Activated T-helper 1 cell treated with anti-CD3 and anti-CD28 coated beads, Interleukin-12 subunit alpha, Interleukin-12 subunit beta, Interleukin-2, Interleukin-4 antibody, amounts not matched to agents 30 ng/mL and 10 ng/mL and 1 ng/mL, durations not matched to agents 14 hours and 24 hours and 36 hours (primary cell): ENCODE measurements around the gene CNPY1. TPM values are rescaled to one million over a fixed set of nuclear protein-coding genes. Genes with fewer than 3 reads are reported as not detected.
"Not testable (repeated sequence)": the region's sequence is repeated elsewhere in the genome, so short reads cannot be mapped to it uniquely, and the experiment has no call there.

ENCODE experiments used
- DNase-seq: peaks from one replicate; pipeline ENCODE4 v3.0.0; 2021; ENCODE audit warnings: low spot score
- H3K27ac Mint-ChIP-seq: one replicate; pipeline ENCODE4 v1.8.0; 2021; ENCODE audit warnings: mild to moderate bottlenecking, mixed read lengths
- H3K27me3 Mint-ChIP-seq: one replicate; pipeline ENCODE4 v1.8.0; 2022; ENCODE audit warnings: mild to moderate bottlenecking, moderate library complexity, mixed read lengths; ENCODE audit not compliant: insufficient read depth
- H3K36me3 Mint-ChIP-seq: one replicate; pipeline ENCODE4 v1.8.0; 2021; ENCODE audit warnings: low read depth, mixed read lengths
- H3K4me1 Mint-ChIP-seq: one replicate; pipeline ENCODE4 v1.8.0; 2021; ENCODE audit warnings: low read depth, mixed read lengths
- H3K4me3 Mint-ChIP-seq: one replicate; pipeline ENCODE4 v1.8.0; 2021; ENCODE audit warnings: mild to moderate bottlenecking, moderate library complexity, mixed read lengths
- H3K9me3 Mint-ChIP-seq: one replicate; pipeline ENCODE4 v1.8.0; 2021; ENCODE audit warnings: mixed read lengths
- intact Hi-C: fragments of 100-400 bp; cut with micrococcal nuclease; formaldehyde crosslinking; loops from one replicate; pipeline ENCODE4 v1.15.1; 2024
- total RNA-seq: library from RNA; stranded (reverse); gene quantifications from 2 replicates; pipeline ENCODE4 v1.2.3, GENCODE V29; 2022

The CNPY1 gene
- not detected in 2 replicates for total RNA-seq

- DNase-seq, H3K4me1 Mint-ChIP-seq, H3K27ac Mint-ChIP-seq, intact Hi-C loops, H3K9me3 Mint-ChIP-seq, H3K27me3 Mint-ChIP-seq, H3K36me3 Mint-ChIP-seq, H3K4me3 Mint-ChIP-seq: not testable (repeated sequence)
Observed at GRCh38 chr7:155546449-155546848, at the start of gene CNPY1. Gene CNPY1 (minus strand): TSS chr7:155546559. CDS start chr7:155545929, 630 bp downstream.

DNA sequence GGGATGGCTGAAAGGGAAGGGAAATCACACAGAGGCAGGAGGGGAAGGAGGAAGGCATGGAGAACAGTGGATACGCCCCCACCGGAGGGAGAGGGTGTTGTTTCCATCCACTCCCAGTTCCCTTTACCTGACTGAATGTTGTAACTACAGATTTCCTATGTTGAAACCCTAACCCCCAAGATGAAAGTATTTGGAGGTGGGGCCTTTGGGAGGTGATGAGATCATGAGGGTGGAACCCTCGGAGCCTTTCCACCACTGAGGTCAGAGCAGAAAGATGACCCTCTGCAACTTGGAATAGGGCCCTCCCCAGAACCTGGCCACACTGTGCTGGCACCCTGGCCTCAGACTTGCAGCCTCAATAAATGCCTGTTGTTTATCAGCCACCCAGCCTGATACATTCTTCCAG, 48.6 kb upstream of the CNPY1 start:
- intact Hi-C loops: loop anchor here (5.0 kb wide), 1 partner anchor 668 kb away; no protein-coding TSS in a partner anchor
- Mint-ChIP-seq H3K4me3 (no peak overlapping the region), H3K9me3 (no peaks in the 10 kb centered on the region), H3K27me3 (peaks cover 16% of the 10 kb centered on the region), H3K36me3 (no peaks in the 10 kb centered on the region), H3K4me1 (peaks cover 15% of the 10 kb centered on the region), H3K27ac (no peak overlapping the region)
- no peak for DNase-seq

DNA sequence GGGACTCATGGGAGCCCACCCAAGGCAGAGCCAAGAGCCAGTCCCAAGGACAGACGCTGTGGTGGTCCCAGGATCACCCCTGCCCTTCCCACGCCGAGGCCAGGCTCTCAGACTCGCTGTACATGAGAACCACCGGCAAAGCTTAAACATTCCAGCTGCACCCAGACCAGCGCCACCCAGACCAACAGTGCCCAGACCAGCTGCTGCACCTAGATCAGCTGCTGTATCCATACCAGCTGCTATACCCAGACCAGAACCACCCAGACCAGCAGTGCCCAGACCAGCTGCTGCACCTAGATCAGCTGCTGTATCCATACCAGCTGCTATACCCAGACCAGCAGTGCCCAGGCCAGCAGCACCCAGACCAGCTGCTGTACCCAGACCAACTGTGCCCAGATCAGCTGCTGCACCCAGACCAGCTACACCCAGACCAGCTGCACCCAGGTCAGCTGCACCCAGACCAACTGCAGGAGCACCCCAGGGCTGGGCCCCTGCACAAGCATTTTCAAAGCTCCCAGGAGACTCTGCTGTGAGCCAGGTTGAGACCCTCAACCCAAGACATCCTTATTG, 47.9 kb upstream of the CNPY1 start:
- H3K36me3 Mint-ChIP-seq: no peaks in the 10 kb centered on the region
- no peaks in the 10 kb centered on the region for H3K9me3 Mint-ChIP-seq
- no peak for DNase-seq
- H3K4me3 Mint-ChIP-seq: no peak overlapping the region
- peaks cover 13% of the 10 kb centered on the region for H3K27me3 Mint-ChIP-seq
- peaks cover 15% of the 10 kb centered on the region for H3K4me1 Mint-ChIP-seq
- intact Hi-C loops: no loop called here
- H3K27ac Mint-ChIP-seq: no peak overlapping the region

DNA sequence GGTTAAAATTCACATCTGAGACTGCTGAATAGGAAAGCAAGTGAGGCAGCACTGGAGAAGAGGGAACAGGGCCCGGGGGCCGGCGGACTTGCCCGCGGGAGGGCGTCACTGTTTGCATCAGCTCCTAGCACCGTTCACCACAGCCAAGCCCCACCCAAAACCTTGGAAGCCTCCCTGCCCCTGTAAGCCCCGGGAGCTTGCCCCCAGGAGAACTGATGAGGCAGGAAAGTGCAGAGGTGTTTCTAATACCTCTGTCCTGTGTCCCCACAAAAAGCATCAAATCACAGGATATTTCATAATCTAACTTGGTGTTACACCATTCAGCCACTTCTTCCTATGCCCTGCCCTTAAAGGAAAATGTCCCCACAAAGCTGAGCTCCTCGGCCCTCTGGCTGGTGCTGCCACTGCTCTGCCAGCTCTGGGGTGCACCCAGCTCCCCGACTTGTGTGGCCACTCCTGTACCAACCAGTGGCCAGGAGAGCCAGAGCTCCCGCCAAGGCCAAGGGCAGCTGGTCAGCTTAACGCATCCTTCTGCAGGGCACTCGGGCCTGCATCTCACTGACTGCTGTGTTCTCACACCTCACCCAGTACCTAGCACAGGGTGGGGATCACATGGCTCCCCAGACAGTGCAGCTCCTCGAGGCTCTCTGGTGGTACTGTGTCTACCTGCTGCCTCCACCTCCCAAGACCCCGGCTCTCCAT, 47.3 kb upstream of the CNPY1 start:
- H3K4me1 Mint-ChIP-seq: peaks cover 10% of the 10 kb centered on the region
- peaks cover 10% of the 10 kb centered on the region for H3K27me3 Mint-ChIP-seq
- H3K36me3 Mint-ChIP-seq: no peaks in the 10 kb centered on the region
- H3K9me3 Mint-ChIP-seq: no peaks in the 10 kb centered on the region
- no peak for DNase-seq
- intact Hi-C loops: no loop called here
- no peak overlapping the region for H3K27ac Mint-ChIP-seq
- H3K4me3 Mint-ChIP-seq: no peak overlapping the region

- Mint-ChIP-seq H3K27ac (no peak overlapping the region), H3K4me1 (peaks cover 6% of the 10 kb centered on the region), H3K36me3 (no peaks in the 10 kb centered on the region), H3K4me3 (no peak overlapping the region), H3K9me3 (no peaks in the 10 kb centered on the region), H3K27me3 (peaks cover 18% of the 10 kb centered on the region)
- no peak for DNase-seq
- intact Hi-C loops: no loop called here
Observed at GRCh38 chr7:155591055-155591775, 44.9 kb upstream of the CNPY1 start.

- no peak for DNase-seq
- no peak overlapping the region for H3K4me3 Mint-ChIP-seq
- H3K9me3 Mint-ChIP-seq: no peaks in the 10 kb centered on the region
- H3K27me3 Mint-ChIP-seq: peaks cover 24% of the 10 kb centered on the region
- no peaks in the 10 kb centered on the region for H3K36me3 Mint-ChIP-seq
- H3K27ac Mint-ChIP-seq: no peak overlapping the region
- H3K4me1 Mint-ChIP-seq: peaks cover 6% of the 10 kb centered on the region
- intact Hi-C loops: no loop called here
Observed at GRCh38 chr7:155590215-155591018, 44.1 kb upstream of the CNPY1 start.

- H3K4me1 Mint-ChIP-seq: peaks cover 6% of the 10 kb centered on the region
- peaks cover 28% of the 10 kb centered on the region for H3K27me3 Mint-ChIP-seq
- no peaks in the 10 kb centered on the region for H3K9me3 Mint-ChIP-seq
- DNase-seq: no peak
- no peak overlapping the region for H3K4me3 Mint-ChIP-seq
- intact Hi-C loops: no loop called here
- no peaks in the 10 kb centered on the region for H3K36me3 Mint-ChIP-seq
- H3K27ac Mint-ChIP-seq: no peak overlapping the region
Observed at GRCh38 chr7:155589001-155589980, 42.9 kb upstream of the CNPY1 start.

GRCh38 chr7:155588468-155588998, 42.2 kb upstream of the CNPY1 start:
- H3K9me3 Mint-ChIP-seq: no peaks in the 10 kb centered on the region

DNA sequence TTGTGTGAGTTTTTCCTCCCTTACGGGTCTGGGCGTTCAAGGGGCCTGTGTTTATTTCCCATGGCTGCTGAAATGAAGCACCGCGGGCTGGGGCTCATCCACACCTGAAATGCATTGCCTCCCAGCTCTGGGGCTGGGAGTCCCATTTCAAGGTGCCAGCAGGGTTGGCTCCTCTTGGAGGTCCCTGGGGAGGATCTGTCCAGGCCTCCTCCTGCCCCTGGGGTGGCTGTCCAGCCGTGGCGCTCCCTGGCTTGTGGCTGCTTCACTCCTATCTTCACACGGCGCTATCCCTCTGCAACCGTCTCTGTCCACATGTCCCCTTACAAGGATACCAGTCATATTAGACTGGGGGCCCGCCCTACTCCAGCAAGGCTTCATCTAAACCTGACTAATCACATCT, 41.1 kb upstream of the CNPY1 start:
- Mint-ChIP-seq H3K27me3 (peaks cover 31% of the 10 kb centered on the region), H3K36me3 (no peaks in the 10 kb centered on the region), H3K9me3 (no peaks in the 10 kb centered on the region), H3K27ac (no peak overlapping the region), H3K4me1 (peaks cover 6% of the 10 kb centered on the region), H3K4me3 (no peak overlapping the region)
- DNase-seq: no peak
- intact Hi-C loops: no loop called here

More at GRCh38 chr7:155588468-155588998, 42.2 kb upstream of the CNPY1 start:
- Mint-ChIP-seq H3K4me3 (no peak overlapping the region), H3K27me3 (peaks cover 28% of the 10 kb centered on the region), H3K36me3 (no peaks in the 10 kb centered on the region), H3K27ac (no peak overlapping the region), H3K4me1 (peaks cover 6% of the 10 kb centered on the region)
- intact Hi-C loops: no loop called here
- no peak for DNase-seq

GRCh38 chr7:155586843-155587440, 40.6 kb upstream of the CNPY1 start:
- peaks cover 6% of the 10 kb centered on the region for H3K4me1 Mint-ChIP-seq
- H3K4me3 Mint-ChIP-seq: no peak overlapping the region
- intact Hi-C loops: no loop called here
- peaks cover 31% of the 10 kb centered on the region for H3K27me3 Mint-ChIP-seq
- H3K9me3 Mint-ChIP-seq: no peaks in the 10 kb centered on the region
- no peaks in the 10 kb centered on the region for H3K36me3 Mint-ChIP-seq
- H3K27ac Mint-ChIP-seq: no peak overlapping the region
- no peak for DNase-seq

DNA sequence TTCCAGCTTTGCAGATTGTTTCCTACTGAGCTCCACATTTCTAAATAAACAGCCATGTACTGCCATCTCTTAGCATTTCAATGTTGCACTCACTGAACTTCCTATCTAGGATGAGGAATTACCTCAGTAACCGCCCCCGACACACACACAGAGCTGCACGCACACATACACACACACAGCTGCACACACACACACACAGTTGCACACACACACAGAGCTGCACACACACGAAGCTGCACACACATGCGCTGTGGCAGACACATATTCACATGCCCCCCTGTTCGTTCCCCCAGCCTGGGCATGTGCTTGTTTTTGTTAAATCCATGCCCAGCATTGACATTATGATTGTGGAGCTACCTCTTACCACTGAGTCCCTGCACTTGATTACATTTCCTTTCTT, 39.6 kb upstream of the CNPY1 start:
- H3K36me3 Mint-ChIP-seq: no peaks in the 10 kb centered on the region
- DNase-seq: no peak
- H3K27me3 Mint-ChIP-seq: peaks cover 31% of the 10 kb centered on the region
- H3K27ac Mint-ChIP-seq: no peak overlapping the region
- H3K9me3 Mint-ChIP-seq: no peaks in the 10 kb centered on the region
- no peak overlapping the region for H3K4me3 Mint-ChIP-seq
- intact Hi-C loops: no loop called here
- peaks cover 4% of the 10 kb centered on the region for H3K4me1 Mint-ChIP-seq
